Measurements from ENCODE around the gene ASB2.

DNA sequence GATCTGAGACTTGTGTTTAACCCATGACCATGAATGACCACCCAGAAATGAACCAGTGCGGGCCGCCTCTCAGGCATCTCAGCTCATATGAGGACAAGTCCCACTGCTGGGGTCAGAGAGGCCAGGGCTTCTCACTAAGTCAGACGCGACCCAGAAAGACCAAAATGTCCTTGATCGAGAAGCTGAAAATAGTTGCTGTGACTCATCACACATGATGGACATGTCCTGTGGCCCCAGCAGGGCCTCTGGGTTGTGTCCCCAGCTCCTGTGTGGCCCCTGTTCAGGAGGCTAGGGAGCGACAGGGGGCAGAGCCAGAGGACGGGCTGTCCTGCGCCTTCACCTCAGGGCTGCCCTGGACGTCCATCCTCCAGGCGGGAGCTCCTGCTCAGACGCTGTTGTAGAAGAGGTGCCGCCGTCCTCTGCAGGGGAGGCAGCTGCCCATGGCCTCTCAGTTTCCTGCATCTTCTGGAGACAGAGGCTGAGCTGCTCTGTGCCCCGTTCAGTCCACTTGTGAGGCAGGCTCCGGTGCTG, 78.2 kb downstream of the ASB2 start:
- TF ChIP-seq, protein P1, sequence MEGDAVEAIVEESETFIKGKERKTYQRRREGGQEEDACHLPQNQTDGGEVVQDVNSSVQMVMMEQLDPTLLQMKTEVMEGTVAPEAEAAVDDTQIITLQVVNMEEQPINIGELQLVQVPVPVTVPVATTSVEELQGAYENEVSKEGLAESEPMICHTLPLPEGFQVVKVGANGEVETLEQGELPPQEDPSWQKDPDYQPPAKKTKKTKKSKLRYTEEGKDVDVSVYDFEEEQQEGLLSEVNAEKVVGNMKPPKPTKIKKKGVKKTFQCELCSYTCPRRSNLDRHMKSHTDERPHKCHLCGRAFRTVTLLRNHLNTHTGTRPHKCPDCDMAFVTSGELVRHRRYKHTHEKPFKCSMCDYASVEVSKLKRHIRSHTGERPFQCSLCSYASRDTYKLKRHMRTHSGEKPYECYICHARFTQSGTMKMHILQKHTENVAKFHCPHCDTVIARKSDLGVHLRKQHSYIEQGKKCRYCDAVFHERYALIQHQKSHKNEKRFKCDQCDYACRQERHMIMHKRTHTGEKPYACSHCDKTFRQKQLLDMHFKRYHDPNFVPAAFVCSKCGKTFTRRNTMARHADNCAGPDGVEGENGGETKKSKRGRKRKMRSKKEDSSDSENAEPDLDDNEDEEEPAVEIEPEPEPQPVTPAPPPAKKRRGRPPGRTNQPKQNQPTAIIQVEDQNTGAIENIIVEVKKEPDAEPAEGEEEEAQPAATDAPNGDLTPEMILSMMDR (IDR thresholded peaks at IDR 0.05), result no peak
- no peak for TF ChIP-seq POLR2A (IDR thresholded peaks at IDR 0.05)

Measured in prostate gland (tissue), 2 donors.